Activated CD4-positive, CD25-positive, alpha-beta regulatory T cell treated with anti-CD3 and anti-CD28 coated beads, Interleukin-2, amount 50 U/mL, for 16 hours (primary cell): ENCODE data around the gene MYL6.
"Not testable (repeated sequence)": the region's sequence is repeated elsewhere in the genome, so short reads cannot be mapped to it uniquely, and the experiment has no call there.

Experiments
- DNase-seq: peaks from one replicate; pipeline ENCODE4 v3.0.0-alpha.2; 2020; ENCODE audit warnings: low read depth, low spot score

Gene MYL6

GRCh38 chr12:56158029-56158925, at the start of gene MYL6:
MYL6 (plus strand) TSS chr12:56158359; CDS start chr12:56158402, 43 bp downstream.
- peak; percentile 89 for DNase-seq

GRCh38 chr12:56110571-56110970, 47.6 kb upstream of the MYL6 start:
- DNase-seq: no peak

DNA sequence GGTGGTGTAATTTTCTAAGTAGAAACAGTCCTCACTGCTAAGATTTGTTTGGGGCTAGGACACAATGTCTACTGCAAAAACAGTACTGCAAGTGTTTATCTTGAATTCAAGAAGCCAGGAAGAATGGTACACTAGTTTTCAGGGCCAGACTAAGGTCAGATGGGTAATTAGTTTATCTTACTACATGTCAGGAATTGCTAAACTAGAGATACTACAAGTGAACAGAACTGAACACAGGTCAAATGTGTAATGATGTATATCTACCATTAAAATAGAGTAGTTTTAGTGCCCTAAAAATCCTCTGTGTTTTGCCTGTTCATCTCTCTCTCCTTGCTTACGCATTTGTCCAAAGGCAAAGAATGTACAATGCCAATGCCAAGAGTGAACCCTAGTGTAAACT, 44.1 kb upstream of the MYL6 start:
- DNase-seq: no peak

GRCh38 chr12:56115329-56115728, 42.8 kb upstream of the MYL6 start:
- DNase-seq: no peak

DNA sequence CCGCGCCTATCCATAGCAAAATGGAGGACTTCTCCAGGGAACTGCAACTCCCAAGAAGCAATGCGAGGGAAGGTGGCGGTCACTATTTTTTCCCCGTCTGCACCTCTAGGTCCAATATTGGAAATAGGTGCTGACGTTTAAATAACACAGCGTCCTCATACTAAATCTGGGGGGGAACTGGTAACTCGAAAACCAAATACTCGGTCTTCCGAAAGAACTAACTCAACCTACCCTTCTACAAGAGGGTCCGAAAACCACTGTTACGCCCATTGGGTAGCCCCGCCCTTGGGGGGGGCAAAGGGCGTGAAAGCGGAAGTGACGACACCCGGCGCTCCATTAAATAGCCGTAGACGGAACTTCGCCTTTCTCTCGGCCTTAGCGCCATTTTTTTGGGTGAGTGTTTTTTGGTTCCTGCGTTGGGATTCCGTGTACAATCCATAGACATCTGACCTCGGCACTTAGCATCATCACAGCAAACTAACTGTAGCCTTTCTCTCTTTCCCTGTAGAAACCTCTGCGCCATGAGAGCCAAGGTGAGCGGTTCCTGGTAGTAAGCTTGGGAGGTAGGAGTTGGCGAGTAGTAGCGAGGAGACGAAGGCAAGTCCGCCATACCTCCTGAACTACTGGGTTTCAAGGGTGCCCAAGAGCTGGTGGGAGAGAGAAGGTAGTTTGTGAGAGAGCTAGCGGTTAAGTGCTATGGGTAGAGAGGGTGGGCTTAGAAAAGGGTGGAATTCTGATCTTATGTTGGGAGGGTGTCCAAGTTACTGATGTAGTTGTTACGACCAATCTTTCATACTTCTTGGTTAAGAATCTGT, 41.7 kb upstream of the MYL6 start, which contains the start of gene RPL41:
Gene RPL41 (plus strand): TSS at position 367 of the 815 bp plus-strand sequence.
- DNase-seq: peak; percentile 91

GRCh38 chr12:56117082-56117706, 41.0 kb upstream of the MYL6 start:
- DNase-seq: not testable (repeated sequence)

DNA sequence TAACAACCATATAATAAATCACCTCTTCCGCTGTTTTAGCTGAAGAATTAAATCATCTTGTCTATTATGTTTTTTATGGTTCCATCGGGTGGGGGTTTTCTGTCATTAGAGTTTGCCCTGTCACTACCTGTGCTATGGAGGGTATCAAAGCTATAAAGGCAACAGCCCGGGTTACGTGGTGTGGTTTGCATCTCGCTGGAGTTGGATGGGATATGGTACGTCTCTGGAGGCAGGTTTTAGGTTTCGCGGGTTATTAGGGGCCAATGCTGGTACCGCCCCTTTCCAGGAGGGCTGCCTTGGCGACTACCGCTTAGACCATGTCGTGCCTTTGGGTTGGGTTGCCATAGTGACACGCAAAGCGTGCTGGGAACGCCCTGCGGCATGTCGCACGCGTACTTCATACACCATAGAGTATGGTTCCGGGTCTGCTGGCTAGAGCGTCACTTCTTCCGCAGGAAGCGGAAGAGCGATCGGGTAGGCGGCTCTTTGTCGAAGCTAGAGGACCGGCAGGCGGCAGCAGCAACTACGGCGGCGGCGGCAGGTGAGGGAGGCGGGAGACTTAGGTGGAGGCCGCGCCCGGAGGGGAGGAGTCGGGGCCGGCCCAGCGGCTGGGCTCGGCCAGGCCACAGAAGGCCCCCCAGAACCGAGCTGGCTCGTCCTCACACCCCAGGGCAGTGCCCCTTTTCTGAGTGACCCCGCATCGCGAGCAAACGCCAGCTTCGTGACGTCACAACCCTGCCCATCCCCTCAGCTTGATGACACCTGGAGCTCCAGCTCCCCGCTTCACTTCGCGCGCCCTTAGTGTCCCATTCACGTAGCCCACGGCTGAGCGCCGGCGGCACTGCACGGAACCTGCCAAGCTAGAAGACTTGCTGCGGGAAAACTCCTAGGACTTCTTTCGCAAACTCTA, 40.1 kb upstream of the MYL6 start, which contains the start of gene ZC3H10:
Gene ZC3H10 (plus strand): TSS at position 489 of the 910 bp plus-strand sequence. CDS start 2,297 bp downstream, outside the sequence.
- DNase-seq: peak; percentile 98

DNA sequence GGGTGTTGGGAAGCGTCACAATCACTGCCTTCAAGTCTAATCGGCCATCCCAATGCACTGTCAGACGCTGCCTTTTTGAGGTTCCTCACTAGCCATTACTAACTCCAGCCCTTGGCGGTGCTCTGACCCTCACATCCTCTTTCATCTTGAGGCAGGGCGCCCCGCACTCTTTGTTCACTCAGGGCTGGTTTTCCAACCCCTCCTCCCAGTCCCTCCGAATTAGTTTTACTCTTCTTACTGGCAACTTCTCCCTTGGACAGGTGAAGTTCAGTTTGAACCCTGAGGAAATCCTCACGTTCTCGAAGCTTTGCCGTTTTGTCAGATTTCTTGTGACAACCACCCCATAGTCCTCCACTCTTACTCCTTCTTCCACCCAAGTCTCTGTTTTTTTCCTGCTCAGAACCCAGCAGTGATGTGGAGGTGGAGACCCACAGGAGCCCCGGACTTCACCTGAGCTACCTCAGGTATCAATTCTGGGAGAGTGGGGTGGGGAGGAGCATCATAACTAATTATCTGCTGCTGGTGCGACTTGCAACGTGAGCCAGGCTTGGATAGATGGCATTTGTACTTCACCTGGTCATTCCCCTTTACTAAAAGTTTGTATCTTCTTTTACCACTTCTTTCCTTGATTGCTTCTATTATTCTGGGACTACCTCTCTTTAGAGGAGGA, 39.3 kb upstream of the MYL6 start:
- DNase-seq: no peak

DNA sequence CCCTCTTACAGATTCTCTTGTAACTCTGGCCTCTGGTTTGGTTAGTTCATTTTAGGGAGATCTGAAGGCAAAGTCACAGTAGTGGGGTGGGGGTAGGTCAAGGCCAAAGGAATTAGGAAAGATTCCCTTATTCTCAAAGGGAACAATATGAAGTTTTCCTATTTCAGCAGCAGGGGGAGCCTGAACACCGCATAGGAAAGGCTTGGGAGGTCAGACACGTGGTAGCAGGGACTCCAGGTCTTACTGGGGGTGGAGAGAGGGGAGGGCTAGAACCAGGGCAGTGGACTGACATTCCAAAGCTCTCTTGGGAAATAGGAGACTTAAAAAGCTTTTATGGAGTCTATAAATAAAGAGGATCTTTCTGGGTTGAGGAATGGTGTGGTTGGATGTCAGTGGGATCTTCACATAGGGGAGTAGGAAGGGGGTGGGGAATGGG, 38.8 kb upstream of the MYL6 start:
- peak; percentile 31 for DNase-seq

GRCh38 chr12:56120158-56120846, 37.9 kb upstream of the MYL6 start:
- DNase-seq: no peak

DNA sequence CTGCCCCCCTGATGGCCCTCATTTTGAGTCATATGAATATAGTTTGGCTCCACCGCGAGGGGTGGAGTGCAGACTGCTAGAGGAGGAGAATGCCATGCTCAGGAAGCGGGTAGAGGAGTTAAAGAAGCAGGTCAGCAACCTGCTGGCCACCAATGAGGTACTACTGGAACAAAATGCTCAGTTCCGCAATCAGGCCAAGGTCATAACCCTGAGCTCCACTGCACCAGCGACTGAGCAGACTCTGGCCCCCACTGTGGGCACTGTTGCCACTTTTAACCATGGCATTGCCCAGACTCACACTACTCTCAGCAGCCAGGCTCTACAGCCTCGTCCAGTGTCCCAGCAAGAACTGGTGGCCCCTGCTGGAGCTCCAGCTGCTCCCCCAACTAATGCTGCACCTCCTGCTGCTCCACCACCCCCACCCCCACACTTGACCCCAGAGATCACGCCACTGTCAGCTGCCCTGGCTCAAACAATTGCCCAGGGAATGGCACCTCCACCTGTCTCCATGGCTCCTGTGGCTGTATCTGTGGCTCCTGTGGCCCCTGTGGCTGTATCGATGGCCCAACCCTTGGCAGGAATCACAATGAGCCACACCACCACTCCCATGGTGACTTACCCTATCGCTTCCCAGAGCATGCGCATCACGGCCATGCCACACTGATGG, 36.8 kb upstream of the MYL6 start:
- no peak for DNase-seq

DNA sequence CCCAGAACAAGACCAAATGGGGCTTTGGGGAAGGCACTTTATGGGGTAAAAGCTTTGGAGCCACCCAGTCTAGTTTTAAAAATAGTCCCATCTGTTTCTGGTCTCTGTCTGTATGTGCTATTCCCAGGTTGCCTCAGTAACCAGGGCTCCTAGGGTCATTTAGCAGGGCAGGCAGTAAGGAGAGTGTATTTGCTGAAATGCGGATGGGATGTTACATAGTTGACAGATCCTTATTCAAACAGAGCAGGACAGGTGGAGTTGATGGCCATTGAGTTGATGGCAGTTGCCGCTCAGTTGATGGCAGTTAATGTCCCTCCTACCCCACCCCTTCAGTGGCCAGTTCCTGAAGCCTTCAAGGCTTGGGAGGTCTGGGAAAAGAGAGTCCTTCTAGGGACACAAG, 35.5 kb upstream of the MYL6 start:
- DNase-seq: no peak

DNA sequence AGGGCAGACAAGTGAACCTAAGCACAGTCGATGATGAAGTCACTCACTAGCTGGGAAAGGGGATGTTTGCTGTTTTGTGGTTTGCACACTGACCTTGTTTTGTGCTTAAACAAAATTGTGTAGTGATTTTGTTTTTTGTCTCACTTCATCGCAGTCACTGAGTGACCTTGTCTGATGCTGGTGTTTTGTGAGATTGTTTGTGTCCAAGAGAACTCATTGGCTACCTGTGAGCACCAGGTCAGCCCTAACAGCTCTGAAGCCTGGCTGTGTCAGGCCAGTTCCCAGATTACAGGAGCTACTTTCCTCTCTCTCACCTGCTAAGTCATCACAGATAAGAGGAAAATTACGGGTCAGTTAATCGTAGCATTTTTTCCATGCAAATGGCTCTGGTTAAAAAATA, 34.0 kb upstream of the MYL6 start:
- DNase-seq: no peak

DNA sequence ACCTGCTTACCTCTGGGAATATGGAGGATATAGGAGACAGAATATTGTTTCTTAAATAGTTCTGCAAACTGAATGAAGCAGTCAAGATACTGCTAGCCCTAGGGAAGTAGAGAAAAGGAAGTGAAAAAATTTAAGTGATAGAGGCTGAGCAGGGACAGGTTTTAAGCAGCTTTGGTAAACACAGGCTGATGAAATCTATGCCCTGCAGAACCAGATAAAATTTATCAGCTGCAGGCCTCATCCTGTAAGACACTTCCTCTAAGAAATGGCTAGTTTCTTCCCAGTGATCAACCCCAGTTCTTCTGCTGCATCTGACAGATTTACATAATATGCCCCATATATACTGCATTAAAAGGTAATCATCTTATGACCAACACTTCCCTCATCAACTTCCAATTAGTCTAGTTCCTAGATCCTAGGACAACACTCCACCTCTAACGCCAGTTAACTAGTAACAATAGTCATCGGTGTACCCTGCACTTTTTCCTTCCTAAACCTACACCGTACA, 31.4 kb upstream of the MYL6 start:
- DNase-seq: no peak

DNA sequence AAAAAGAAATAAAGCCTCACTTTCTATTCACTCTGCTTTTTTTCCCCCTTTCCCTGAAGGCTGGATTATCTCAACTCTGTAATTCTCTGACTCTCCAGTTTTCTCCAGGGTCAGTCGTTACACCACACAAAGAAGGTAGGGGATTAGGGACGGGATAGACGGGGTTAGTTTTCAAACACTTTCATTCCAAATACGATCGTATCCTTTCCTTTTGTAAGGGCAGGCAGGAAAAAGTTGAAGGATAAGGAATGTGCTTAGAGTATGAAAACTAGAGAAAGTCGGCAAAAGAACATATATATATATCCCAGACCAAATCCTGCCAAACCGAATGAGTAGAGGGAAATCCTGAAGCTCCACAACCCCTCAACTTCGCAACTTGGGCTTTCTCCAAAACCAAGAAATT, 30.7 kb upstream of the MYL6 start:
- DNase-seq: no peak

GRCh38 chr12:56127888-56128669, 30.1 kb upstream of the MYL6 start, which contains the start of gene ESYT1:
ESYT1 (plus strand) TSS chr12:56128267; CDS start chr12:56128320, 53 bp downstream.
- DNase-seq: peak; percentile 97

GRCh38 chr12:56128670-56129205, 29.4 kb upstream of the MYL6 start:
- DNase-seq: no peak
